MM.1S (cell line): ENCODE results near the gene TMEM212.

Experiments used
- DNase-seq: peaks from one replicate; pipeline ENCODE4 v3.0.0-alpha.2; 2015
- H2AFZ ChIP-seq: fragments of 300-600 bp; sonication (generic); 2 replicates; pipeline ENCODE4 v1.6.0; 2016; ENCODE audit warnings: antibody characterized with exemption, low read length
- H3F3A ChIP-seq: fragments of 300-600 bp; sonication (generic); 2 replicates; pipeline ENCODE4 v1.6.1; 2016; ENCODE audit warnings: mild to moderate bottlenecking, antibody characterized with exemption, low read length, moderate library complexity, mixed read lengths; ENCODE audit not compliant: insufficient read depth
- H3K27ac ChIP-seq: fragments of 300-600 bp; sonication (generic); 2 replicates; pipeline ENCODE4 v1.5.1; 2016; ENCODE audit warnings: mild to moderate bottlenecking, low read length
- H3K27me3 ChIP-seq: fragments of 300-600 bp; sonication (generic); replicated peaks from 2 replicates; pipeline ENCODE4 v1.6.0; 2016; ENCODE audit warnings: low read length; ENCODE audit not compliant: insufficient read depth
- H3K36me3 ChIP-seq: fragments of 300-600 bp; sonication (generic); replicated peaks from 2 replicates; pipeline ENCODE4 v1.6.1; 2016; ENCODE audit warnings: mild to moderate bottlenecking, low read length, mixed read lengths; ENCODE audit not compliant: insufficient read depth
- H3K4me1 ChIP-seq: fragments of 300-600 bp; sonication (generic); 2 replicates; pipeline ENCODE4 v1.6.1; 2016; ENCODE audit warnings: low read length, mixed read lengths
- H3K4me2 ChIP-seq: fragments of 300-600 bp; sonication (generic); 2 replicates; pipeline ENCODE4 v1.6.0; 2016; ENCODE audit warnings: low read depth, low read length
- H3K4me3 ChIP-seq: fragments of 300-600 bp; sonication (generic); 2 replicates; pipeline ENCODE4 v1.5.1; 2016; ENCODE audit warnings: low read length, mixed read lengths
- H3K79me2 ChIP-seq: fragments of 300-600 bp; sonication (generic); 2 replicates; pipeline ENCODE4 v1.6.1; 2016; ENCODE audit warnings: mixed run types, low read length, mixed read lengths
- H3K9ac ChIP-seq: fragments of 300-600 bp; sonication (generic); 2 replicates; pipeline ENCODE4 v1.6.1; 2016; ENCODE audit warnings: low read length, mixed read lengths
- H3K9me2 ChIP-seq: fragments of 300-600 bp; sonication (generic); replicated peaks from 2 replicates; pipeline ENCODE4 v1.6.1; 2016; ENCODE audit warnings: mild to moderate bottlenecking, low read length, mixed read lengths; ENCODE audit not compliant: insufficient read depth
- H3K9me3 ChIP-seq: fragments of 300-600 bp; sonication (generic); replicated peaks from 2 replicates; pipeline ENCODE4 v1.6.1; 2016; ENCODE audit warnings: mild to moderate bottlenecking, low read length, mixed read lengths; ENCODE audit not compliant: insufficient read depth
- H4K20me1 ChIP-seq: fragments of 300-600 bp; sonication (generic); 2 replicates; pipeline ENCODE4 v1.6.1; 2016; ENCODE audit warnings: mild to moderate bottlenecking, low read length, moderate library complexity, mixed read lengths; ENCODE audit not compliant: insufficient read depth
- EZH2 ChIP-seq: fragments of 300-600 bp; sonication (generic); optimal IDR thresholded peaks from 2 replicates; pipeline ENCODE3; 2017; ENCODE audit warnings: low read depth, mild to moderate bottlenecking, antibody characterized with exemption, low read length, mixed read lengths
- EZH2phosphoT487 ChIP-seq: fragments of 300-600 bp; sonication (generic); IDR thresholded peaks from 2 replicates; pipeline ENCODE4 v1.6.1; 2018; ENCODE audit warnings: antibody characterized with exemption, low read length
- TF ChIP-seq, protein P1 (sequence below): fragments of 300-600 bp; sonication (generic); IDR thresholded peaks from 2 replicates; pipeline ENCODE4 v1.5.1; 2016; ENCODE audit warnings: antibody characterized with exemption, low read length, mixed read lengths

Gene TMEM212

DNA sequence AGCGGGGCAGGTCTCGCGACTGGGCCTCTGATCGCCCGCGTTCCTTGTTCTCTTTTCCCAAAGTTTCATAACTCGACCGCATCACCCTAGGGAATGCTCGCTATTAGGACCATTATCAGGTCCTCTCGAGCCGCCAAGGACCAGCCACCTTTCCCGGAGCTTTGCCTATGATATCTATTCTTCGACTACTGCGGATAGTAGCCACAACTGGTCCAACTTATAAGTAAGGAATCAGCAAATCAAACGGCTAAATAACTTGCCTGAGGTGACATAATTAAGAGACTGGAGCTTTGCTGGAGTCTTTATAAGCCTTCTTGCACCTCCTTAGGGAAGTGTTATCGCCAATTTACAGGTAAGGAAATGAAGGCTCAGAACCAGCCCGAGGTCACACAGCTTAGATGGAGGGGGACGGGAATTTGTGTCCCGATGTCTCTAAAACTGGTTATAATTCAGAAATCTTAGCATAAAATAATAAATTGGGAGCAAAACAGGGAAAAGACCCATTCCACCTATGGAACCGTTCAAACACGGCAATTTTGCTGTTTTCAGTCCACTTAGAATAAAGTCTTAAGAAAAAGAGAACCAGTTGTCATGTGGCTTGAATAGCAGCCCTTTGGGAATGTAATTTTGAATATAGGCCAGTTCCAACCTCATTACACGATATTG lies 32.4 kb upstream of the TMEM212 start:
- Histone ChIP-seq H3K9me3 (no peaks in the 10 kb centered on the region), H3K4me2 (peak overlapping the region; percentile 94), H4K20me1 (no peaks in the 10 kb centered on the region), H3K36me3 (no peaks in the 10 kb centered on the region), H3K27me3 (no peaks in the 10 kb centered on the region), H3K4me1 (no peaks in the 10 kb centered on the region), H3K4me3 (peak overlapping the region; percentile 76), H3F3A (no peaks in the 10 kb centered on the region), H3K9me2 (no peaks in the 10 kb centered on the region), H3K9ac (no peak overlapping the region), H2AFZ (peak overlapping the region; percentile 93), H3K79me2 (no peaks in the 10 kb centered on the region), H3K27ac (no peak overlapping the region)
- TF ChIP-seq, protein P1, sequence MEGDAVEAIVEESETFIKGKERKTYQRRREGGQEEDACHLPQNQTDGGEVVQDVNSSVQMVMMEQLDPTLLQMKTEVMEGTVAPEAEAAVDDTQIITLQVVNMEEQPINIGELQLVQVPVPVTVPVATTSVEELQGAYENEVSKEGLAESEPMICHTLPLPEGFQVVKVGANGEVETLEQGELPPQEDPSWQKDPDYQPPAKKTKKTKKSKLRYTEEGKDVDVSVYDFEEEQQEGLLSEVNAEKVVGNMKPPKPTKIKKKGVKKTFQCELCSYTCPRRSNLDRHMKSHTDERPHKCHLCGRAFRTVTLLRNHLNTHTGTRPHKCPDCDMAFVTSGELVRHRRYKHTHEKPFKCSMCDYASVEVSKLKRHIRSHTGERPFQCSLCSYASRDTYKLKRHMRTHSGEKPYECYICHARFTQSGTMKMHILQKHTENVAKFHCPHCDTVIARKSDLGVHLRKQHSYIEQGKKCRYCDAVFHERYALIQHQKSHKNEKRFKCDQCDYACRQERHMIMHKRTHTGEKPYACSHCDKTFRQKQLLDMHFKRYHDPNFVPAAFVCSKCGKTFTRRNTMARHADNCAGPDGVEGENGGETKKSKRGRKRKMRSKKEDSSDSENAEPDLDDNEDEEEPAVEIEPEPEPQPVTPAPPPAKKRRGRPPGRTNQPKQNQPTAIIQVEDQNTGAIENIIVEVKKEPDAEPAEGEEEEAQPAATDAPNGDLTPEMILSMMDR: no peak
- TF ChIP-seq EZH2phosphoT487 (no peak), EZH2 (no peak)
- no peak for DNase-seq

DNA sequence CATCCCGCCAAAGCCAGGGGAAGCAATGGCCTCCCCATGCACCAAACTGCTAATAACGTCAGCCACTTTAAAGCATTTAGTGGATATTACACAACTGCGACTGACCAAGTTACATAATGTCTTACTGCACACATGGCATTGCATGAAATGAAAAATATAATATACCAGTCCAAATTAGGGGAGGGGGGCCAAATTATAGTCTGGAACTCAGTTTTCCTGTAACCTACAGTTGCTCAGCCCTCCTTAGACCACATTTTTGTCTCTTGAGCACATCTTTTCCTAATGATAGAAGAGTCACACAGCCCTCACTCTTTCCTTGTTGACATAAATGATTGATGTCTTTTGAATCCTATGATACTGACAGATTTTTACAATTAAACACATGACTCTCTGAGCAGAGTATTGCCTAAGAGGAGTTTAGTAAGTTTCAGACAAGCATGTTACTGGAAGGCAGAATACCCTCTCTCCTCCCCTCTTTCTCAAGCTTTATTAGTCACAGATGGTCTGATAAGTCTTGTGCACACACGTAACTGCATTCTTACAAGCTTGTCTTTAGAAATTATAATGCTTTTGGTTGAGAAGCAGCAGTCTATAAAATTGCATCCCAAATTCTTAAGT lies 31.7 kb upstream of the TMEM212 start:
- H3K9ac ChIP-seq: no peak overlapping the region
- H3K27ac ChIP-seq: no peak overlapping the region
- H2AFZ ChIP-seq: no peak overlapping the region
- no peak for DNase-seq
- H4K20me1 ChIP-seq: no peaks in the 10 kb centered on the region
- H3K4me2 ChIP-seq: no peak overlapping the region
- no peaks in the 10 kb centered on the region for H3F3A ChIP-seq
- no peak overlapping the region for H3K4me3 ChIP-seq
- no peaks in the 10 kb centered on the region for H3K9me2 ChIP-seq
- H3K4me1 ChIP-seq: no peaks in the 10 kb centered on the region
- no peaks in the 10 kb centered on the region for H3K27me3 ChIP-seq
- no peaks in the 10 kb centered on the region for H3K36me3 ChIP-seq
- H3K9me3 ChIP-seq: no peaks in the 10 kb centered on the region
- H3K79me2 ChIP-seq: no peaks in the 10 kb centered on the region
- TF ChIP-seq, protein P1: no peak
- TF ChIP-seq EZH2 (no peak), EZH2phosphoT487 (no peak)

DNA sequence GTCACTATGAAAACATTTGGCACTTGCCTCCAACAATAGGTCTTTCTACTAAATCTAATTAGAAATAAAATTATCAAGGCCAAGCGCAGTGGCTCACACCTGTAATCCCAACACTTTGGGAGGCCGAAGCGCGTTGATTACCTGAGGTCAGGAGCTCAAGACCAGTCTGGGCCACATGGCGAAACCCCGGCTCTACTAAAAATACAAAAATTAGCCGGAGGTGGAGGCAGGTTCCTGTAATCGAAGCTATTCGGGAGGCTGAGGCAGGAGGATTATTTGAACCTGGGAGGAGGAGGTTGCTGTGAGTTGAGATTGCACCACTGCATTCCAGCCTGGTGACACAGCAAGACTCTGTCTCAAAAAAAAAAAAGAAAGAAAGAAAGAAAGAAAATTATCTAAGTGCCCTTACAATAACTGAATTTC lies 31.2 kb upstream of the TMEM212 start:
- Histone ChIP-seq H3F3A (no peaks in the 10 kb centered on the region), H3K4me3 (no peak overlapping the region), H3K36me3 (no peaks in the 10 kb centered on the region), H3K27me3 (no peaks in the 10 kb centered on the region), H3K27ac (no peak overlapping the region), H3K79me2 (no peaks in the 10 kb centered on the region), H4K20me1 (no peaks in the 10 kb centered on the region), H2AFZ (no peak overlapping the region), H3K9ac (no peak overlapping the region), H3K4me1 (no peaks in the 10 kb centered on the region), H3K9me2 (no peaks in the 10 kb centered on the region), H3K4me2 (no peak overlapping the region), H3K9me3 (no peaks in the 10 kb centered on the region)
- TF ChIP-seq EZH2: no peak
- TF ChIP-seq, protein P1: no peak
- TF ChIP-seq EZH2phosphoT487: no peak
- DNase-seq: no peak
